ENCODE measurements around the gene ZNF423. TPM values are rescaled to one million over a fixed set of nuclear protein-coding genes. Genes with fewer than 3 reads are reported as not detected.

ZNF423 gene
- total and polyA plus RNA-seq, 9 of the 15 experiments (the other 6 are each of a cell fraction or from before 2014, with no cell fraction given): not detected

- peaks cover 0 to 10% of the 10 kb centered on the region in 2 experiments; a peak in 1 of 5 replicates for H3K4me1 ChIP-seq (replicated peaks in 1 of 2; ENCODE audit: control insufficient read depth in 2 of 2, insufficient read depth in 2 of 2, low read length in 2 of 2)
- ChIA-PET POLR2A (no interaction called here), CTCF (ENCODE audit: low intra/inter-chr PET ratio) (no interaction called here)
- peaks cover 13% of the 10 kb centered on the region for H4K20me1 ChIP-seq (replicated peaks; ENCODE audit: control insufficient read depth, insufficient read depth, low read length)
- H3K4me2 ChIP-seq (ENCODE audit: insufficient read depth, low read length): no peak overlapping the region
- peaks cover 31 to 78% of the 10 kb centered on the region in 2 experiments; a peak in 4 of 5 replicates for H3K27me3 ChIP-seq (ENCODE audit: control insufficient read depth in 2 of 2, insufficient read depth in 2 of 2, low read length in 2 of 2)
- H3K4me3 ChIP-seq: no peak overlapping the region
- intact Hi-C loops (cut with micrococcal nuclease) (no loop called here), in situ Hi-C loops (cut with MboI) (no loop called here)
- ATAC-seq: peak; percentile 48
- H3K27ac ChIP-seq (ENCODE audit: extremely low read depth, low read depth, low read length): no peak overlapping the region
- no peak overlapping the region for H2AFZ ChIP-seq (ENCODE audit: low read depth, low read length)
- no TSS peak for BruUV-seq (replicated peaks)
- no peaks in the 10 kb centered on the region for H3K9me3 ChIP-seq (replicated peaks; ENCODE audit: control insufficient read depth, insufficient read depth, low read depth, low read length)
- no peaks in the 10 kb centered on the region for H3K79me2 ChIP-seq (ENCODE audit: control insufficient read depth, insufficient read depth, low read length)
- no peaks in the 10 kb centered on the region for H3K36me3 ChIP-seq (ENCODE audit: control insufficient read depth, insufficient read depth, low read length)
- no peak overlapping the region; a peak in 1 of 4 replicates for H3K9ac ChIP-seq (ENCODE audit: insufficient read depth in 1 of 2, low read depth in 2 of 2, low read length in 2 of 2)
- TF ChIP-seq L3MBTL2 (IDR thresholded peaks at IDR 0.05): peak; percentile 34; the same call in 1 of the 2 replicates
- TF ChIP-seq E2F6 (IDR thresholded peaks at IDR 0.05; ENCODE audit: borderline replicate concordance in 1 of 2, extremely low read depth in 1 of 2, insufficient read depth in 1 of 2, insufficient read length in 1 of 2, low read depth in 1 of 2, low read length in 1 of 2, poor library complexity in 1 of 2, severe bottlenecking in 1 of 2): peak in 1 of 2 experiments; percentile 30
- TF ChIP-seq POLR2H (tag; IDR thresholded peaks at IDR 0.05; ENCODE audit: low read depth): no peak
- no peak for TF ChIP-seq ZNF830 (CRISPR knock-in tag; IDR thresholded peaks at IDR 0.05)
- TF ChIP-seq MGA (IDR thresholded peaks at IDR 0.05): peak; percentile 36; the same call in 1 of the 2 replicates
- TF ChIP-seq SREBF1 (IDR thresholded peaks at IDR 0.05; ENCODE audit: borderline replicate concordance, low read depth, low read length): no peak
- 2% methylated on average over 36 of the region's 42 CpGs for WGBS (ENCODE audit: insufficient coverage, low coverage, missing lambda C conversion rate)
- H3K9me1 ChIP-seq (ENCODE audit: control insufficient read depth, insufficient read depth, low read length): no peaks in the 10 kb centered on the region
- no peak for FAIRE-seq
- peak in 1 of 4 experiments; percentile 5 for DNase-seq (ENCODE audit: extremely low read depth in 1 of 4, low spot score in 3 of 4)
Measured at GRCh38 chr16:49637933-49638672, 217.8 kb downstream of the ZNF423 start.
